Activated CD8-positive, alpha-beta T cell treated with anti-CD3 and anti-CD28 coated beads, Interleukin-2, amount 10 ng/mL, durations not matched to agents 7 days and 5 days (primary cell): Measurements from ENCODE around the gene ALK. TPM values are rescaled to one million over a fixed set of nuclear protein-coding genes. Genes with fewer than 3 reads are reported as not detected.
A peak's percentile ranks its signal among the peaks of the same experiment; 100 is the strongest.

Source experiments
- ATAC-seq: fragments of 150-1000 bp; cut with Tn5 transposase; one replicate; pipeline ENCODE4 v1.10.0; 2021; ENCODE audit warnings: moderate library complexity
- CTCF ChIA-PET: fragments of 350-600 bp; sonication (Branson Sonifier 250); formaldehyde crosslinking; loops from one replicate; lab custom pipeline; 2021; ENCODE audit warnings: antibody characterized with exemption; lab: Charles Lee
- POLR2A ChIA-PET: fragments of 350-600 bp; sonication (Branson Sonifier 250); formaldehyde crosslinking; loops from one replicate; lab custom pipeline; 2021; ENCODE audit warnings: antibody characterized with exemption; lab: Charles Lee
- DNase-seq: peaks from one replicate; pipeline ENCODE4 v3.0.0-alpha.2; 2020
- H3K27ac Mint-ChIP-seq: one replicate; pipeline ENCODE4 v1.8.0; 2021; ENCODE audit warnings: mild to moderate bottlenecking, mixed read lengths
- H3K27me3 Mint-ChIP-seq: one replicate; pipeline ENCODE4 v1.8.0; 2021; ENCODE audit warnings: low read depth, mixed read lengths
- H3K36me3 Mint-ChIP-seq: one replicate; pipeline ENCODE4 v1.8.0; 2021; ENCODE audit warnings: low read depth, mixed read lengths
- H3K4me1 Mint-ChIP-seq: one replicate; pipeline ENCODE4 v1.8.0; 2021; ENCODE audit warnings: low read depth, mixed read lengths
- H3K4me3 Mint-ChIP-seq: one replicate; pipeline ENCODE4 v1.8.0; 2021; ENCODE audit warnings: mild to moderate bottlenecking, mixed read lengths
- H3K9me3 Mint-ChIP-seq: one replicate; pipeline ENCODE4 v1.8.0; 2022; ENCODE audit warnings: mixed read lengths; ENCODE audit not compliant: insufficient read depth
- total RNA-seq, 2 experiments: library from RNA; stranded (reverse); gene quantifications; one replicate each; pipeline ENCODE4 v1.2.3, GENCODE V29; 2021

ALK gene
- total RNA-seq, 2 experiments from 2014 or later = not detected

GRCh38 chr2:29193111-29193510 lies 728.3 kb downstream of the ALK start:
- no peaks in the 10 kb centered on the region for H3K9me3 Mint-ChIP-seq
- H3K36me3 Mint-ChIP-seq = no peaks in the 10 kb centered on the region
- no peak overlapping the region for H3K27ac Mint-ChIP-seq
- peaks cover 9% of the 10 kb centered on the region for H3K4me1 Mint-ChIP-seq
- ATAC-seq (no peak), DNase-seq (no peak)
- H3K27me3 Mint-ChIP-seq = no peaks in the 10 kb centered on the region
- ChIA-PET CTCF (interaction anchor here (0.8 to 1.1 kb wide), 4 partner anchors 178 to 234 kb away, joined by 3 to 5 read pairs (median 3); no protein-coding TSS in a partner anchor), POLR2A (no interaction called here)
- H3K4me3 Mint-ChIP-seq = no peak overlapping the region

GRCh38 chr2:29192526-29192925 lies 728.9 kb downstream of the ALK start:
- CTCF ChIA-PET = interaction anchor here (0.8 to 1.1 kb wide), 4 partner anchors 177 to 233 kb away, joined by 3 to 5 read pairs (median 3); no protein-coding TSS in a partner anchor
- POLR2A ChIA-PET = no interaction called here
- Mint-ChIP-seq H3K9me3 (peaks cover 4% of the 10 kb centered on the region), H3K4me1 (peaks cover 9% of the 10 kb centered on the region), H3K36me3 (peaks cover 3% of the 10 kb centered on the region), H3K27me3 (no peaks in the 10 kb centered on the region), H3K27ac (no peak overlapping the region), H3K4me3 (no peak overlapping the region)
- DNase-seq = no peak
- no peak for ATAC-seq

GRCh38 chr2:29191817-29192216 lies 729.6 kb downstream of the ALK start:
- CTCF ChIA-PET = interaction anchor here (1.6 kb wide), 1 partner anchor 12 kb away, joined by 3 read pairs; no protein-coding TSS in a partner anchor
- peaks cover 9% of the 10 kb centered on the region for H3K4me1 Mint-ChIP-seq

GRCh38 chr2:29189052-29189451 lies 732.3 kb downstream of the ALK start:
- Mint-ChIP-seq H3K9me3 (peaks cover 4% of the 10 kb centered on the region), H3K4me1 (peaks cover 9% of the 10 kb centered on the region), H3K27ac (no peak overlapping the region), H3K27me3 (no peaks in the 10 kb centered on the region), H3K4me3 (no peak overlapping the region), H3K36me3 (peaks cover 12% of the 10 kb centered on the region)
- CTCF ChIA-PET = no interaction called here
- DNase-seq (peak; percentile 52), ATAC-seq (peak; percentile 51)
- POLR2A ChIA-PET = no interaction called here

More at GRCh38 chr2:29191817-29192216, 729.6 kb downstream of the ALK start:
- POLR2A ChIA-PET = no interaction called here
- Mint-ChIP-seq H3K4me3 (no peak overlapping the region), H3K27me3 (no peaks in the 10 kb centered on the region), H3K9me3 (peaks cover 4% of the 10 kb centered on the region), H3K36me3 (peaks cover 6% of the 10 kb centered on the region), H3K27ac (no peak overlapping the region)
- ATAC-seq (no peak), DNase-seq (no peak)

GRCh38 chr2:29187926-29188325 lies 733.5 kb downstream of the ALK start:
- Mint-ChIP-seq H3K4me3 (no peak overlapping the region), H3K36me3 (peaks cover 12% of the 10 kb centered on the region), H3K9me3 (peaks cover 4% of the 10 kb centered on the region), H3K27me3 (no peaks in the 10 kb centered on the region), H3K4me1 (peaks cover 9% of the 10 kb centered on the region), H3K27ac (no peak overlapping the region)
- DNase-seq (no peak), ATAC-seq (no peak)
- ChIA-PET POLR2A (no interaction called here), CTCF (interaction anchor here (2.1 kb wide), 1 partner anchor 68 kb away, joined by 4 read pairs; no protein-coding TSS in a partner anchor)

GRCh38 chr2:29186817-29187216 lies 734.6 kb downstream of the ALK start:
- Mint-ChIP-seq H3K9me3 (peaks cover 4% of the 10 kb centered on the region), H3K27me3 (no peaks in the 10 kb centered on the region), H3K4me1 (peaks cover 9% of the 10 kb centered on the region), H3K27ac (no peak overlapping the region), H3K4me3 (no peak overlapping the region), H3K36me3 (peaks cover 15% of the 10 kb centered on the region)
- no peak for DNase-seq
- ATAC-seq = no peak
- POLR2A ChIA-PET = no interaction called here
- CTCF ChIA-PET = interaction anchor here (2.1 to 2.2 kb wide), 2 partner anchors 9 to 67 kb away, joined by 4 read pairs; no protein-coding TSS in a partner anchor

GRCh38 chr2:29184531-29184930 lies 736.9 kb downstream of the ALK start:
- Mint-ChIP-seq H3K9me3 (peaks cover 4% of the 10 kb centered on the region), H3K36me3 (peaks cover 21% of the 10 kb centered on the region), H3K27me3 (no peaks in the 10 kb centered on the region), H3K4me3 (no peak overlapping the region), H3K4me1 (peaks cover 9% of the 10 kb centered on the region), H3K27ac (no peak overlapping the region)
- DNase-seq (no peak), ATAC-seq (no peak)
- POLR2A ChIA-PET = no interaction called here
- CTCF ChIA-PET = interaction anchor here (1.5 kb wide), 1 partner anchor 225 kb away, joined by 4 read pairs; no protein-coding TSS in a partner anchor

- Mint-ChIP-seq H3K9me3 (peaks cover 4% of the 10 kb centered on the region), H3K36me3 (peaks cover 21% of the 10 kb centered on the region), H3K27ac (no peak overlapping the region), H3K4me3 (no peak overlapping the region), H3K27me3 (no peaks in the 10 kb centered on the region), H3K4me1 (no peaks in the 10 kb centered on the region)
- ChIA-PET POLR2A (no interaction called here), CTCF (interaction anchor here (1.3 to 1.5 kb wide), 2 partner anchors 168 to 224 kb away, joined by 3 to 4 read pairs; no protein-coding TSS in a partner anchor)
- ATAC-seq (no peak), DNase-seq (no peak)
Measured at GRCh38 chr2:29182920-29183319, 738.5 kb downstream of the ALK start.

GRCh38 chr2:29182334-29182733 lies 739.1 kb downstream of the ALK start:
- Mint-ChIP-seq H3K27ac (no peak overlapping the region), H3K27me3 (no peaks in the 10 kb centered on the region), H3K4me3 (no peak overlapping the region), H3K9me3 (no peaks in the 10 kb centered on the region), H3K4me1 (no peaks in the 10 kb centered on the region), H3K36me3 (peaks cover 16% of the 10 kb centered on the region)
- ATAC-seq (no peak), DNase-seq (no peak)
- ChIA-PET POLR2A (no interaction called here), CTCF (interaction anchor here (1.3 kb wide), 1 partner anchor 167 kb away, joined by 3 read pairs; no protein-coding TSS in a partner anchor)

GRCh38 chr2:29175338-29175737 lies 746.0 kb downstream of the ALK start:
- no peaks in the 10 kb centered on the region for H3K9me3 Mint-ChIP-seq
- H3K27ac Mint-ChIP-seq = no peak overlapping the region
- no peaks in the 10 kb centered on the region for H3K4me1 Mint-ChIP-seq
- no peaks in the 10 kb centered on the region for H3K27me3 Mint-ChIP-seq
- ChIA-PET POLR2A (no interaction called here), CTCF (no interaction called here)
- peaks cover 11% of the 10 kb centered on the region for H3K36me3 Mint-ChIP-seq
- H3K4me3 Mint-ChIP-seq = no peak overlapping the region
- DNase-seq = no peak
- ATAC-seq = no peak

GRCh38 chr2:29174937-29175336 lies 746.4 kb downstream of the ALK start:
- Mint-ChIP-seq H3K9me3 (no peaks in the 10 kb centered on the region), H3K36me3 (peaks cover 11% of the 10 kb centered on the region), H3K27me3 (no peaks in the 10 kb centered on the region), H3K4me3 (no peak overlapping the region), H3K27ac (no peak overlapping the region), H3K4me1 (no peaks in the 10 kb centered on the region)
- POLR2A ChIA-PET = no interaction called here
- DNase-seq (no peak), ATAC-seq (no peak)
- CTCF ChIA-PET = no interaction called here

- no peak for DNase-seq
- H3K4me1 Mint-ChIP-seq = no peaks in the 10 kb centered on the region
- no peaks in the 10 kb centered on the region for H3K9me3 Mint-ChIP-seq
- ChIA-PET POLR2A (no interaction called here), CTCF (no interaction called here)
- ATAC-seq = no peak
- peaks cover 22% of the 10 kb centered on the region for H3K36me3 Mint-ChIP-seq
- H3K27ac Mint-ChIP-seq = no peak overlapping the region
- no peaks in the 10 kb centered on the region for H3K27me3 Mint-ChIP-seq
- no peak overlapping the region for H3K4me3 Mint-ChIP-seq
Measured at GRCh38 chr2:29166242-29167039, 754.9 kb downstream of the ALK start.
